Stimulated activated CD4-positive, alpha-beta T cell treated with anti-CD3 and anti-CD28 coated beads, Interleukin-2, amount 100 ng/mL, for 48 hours (primary cell): ENCODE data around the gene CASD1.

Experiments
- DNase-seq, 2 donors: peaks; one replicate each; pipeline ENCODE4 v3.0.0-alpha.2; 2020

CASD1 gene

DNA sequence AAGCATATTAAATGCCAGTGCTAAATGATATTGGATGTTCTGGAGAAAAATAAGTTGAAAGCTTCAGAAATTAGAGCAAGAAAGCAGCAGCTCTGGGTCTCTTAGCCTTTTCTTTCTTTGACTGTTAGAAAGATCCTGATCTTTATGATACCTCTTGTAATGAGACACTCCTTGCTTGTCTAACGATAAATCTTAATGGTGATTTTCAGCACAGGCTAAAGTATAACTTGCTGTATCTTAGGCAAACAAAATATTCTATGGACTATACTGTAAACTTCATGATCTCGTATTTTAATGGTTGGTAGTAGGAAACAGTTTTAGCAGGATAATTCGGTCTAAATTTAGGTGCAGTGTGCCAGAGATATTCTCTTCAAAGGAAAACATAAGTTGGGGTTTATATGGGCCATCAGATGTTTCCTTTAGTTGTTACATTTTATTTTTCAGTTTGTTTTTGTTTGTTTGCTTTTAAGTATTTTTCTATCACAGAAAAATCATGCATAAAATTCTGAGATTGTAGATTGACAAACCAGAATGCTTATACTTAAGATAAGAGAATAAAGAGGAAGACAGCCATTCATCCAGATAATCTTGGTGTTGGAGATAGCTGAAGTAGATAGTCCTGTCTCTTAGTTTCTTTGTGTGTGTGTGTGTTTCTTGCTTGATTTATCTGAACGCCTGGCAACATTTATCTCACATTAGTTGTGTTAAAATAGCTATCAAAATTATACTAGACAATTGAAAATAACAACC is 4.7 kb downstream of the CASD1 start:
- DNase-seq, result no peak

DNA sequence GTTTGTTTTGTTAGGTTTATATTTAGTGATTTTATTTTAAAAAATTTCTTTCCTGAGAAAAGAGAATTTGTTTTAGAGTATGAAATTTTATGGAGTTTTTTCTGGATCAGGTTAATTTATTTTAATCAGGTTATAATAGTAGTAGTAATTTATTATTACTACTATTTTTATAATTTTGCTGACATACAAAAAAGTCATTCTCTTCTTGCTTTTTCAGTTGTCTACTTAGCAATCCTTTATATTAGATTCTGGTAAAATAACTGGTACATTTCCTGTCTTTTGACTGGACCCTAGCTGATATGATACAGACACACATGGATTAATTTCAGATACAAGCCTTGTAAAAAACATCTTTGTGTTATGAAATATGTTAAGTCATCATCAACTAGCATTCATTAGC is 5.3 kb downstream of the CASD1 start:
- DNase-seq, result no peak

DNA sequence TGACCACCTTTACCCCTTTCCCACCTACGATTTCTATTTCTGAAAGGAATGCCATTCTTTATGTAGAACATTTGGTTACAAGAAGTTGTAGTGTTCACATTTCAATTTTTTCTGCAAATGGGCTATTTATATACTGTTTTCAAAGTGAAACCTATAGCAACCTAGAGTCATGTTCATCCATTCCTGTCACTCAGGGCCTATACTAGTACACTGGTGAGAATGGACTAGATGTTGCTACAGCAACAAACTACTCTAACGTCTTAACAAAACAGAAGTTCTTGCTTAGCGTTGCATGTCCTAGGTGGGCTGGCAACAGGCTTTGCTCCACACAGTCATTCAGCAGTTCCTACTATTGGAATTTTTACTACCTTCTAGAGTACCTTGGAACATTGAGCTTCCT is 16.3 kb downstream of the CASD1 start:
- no peak for DNase-seq

DNA sequence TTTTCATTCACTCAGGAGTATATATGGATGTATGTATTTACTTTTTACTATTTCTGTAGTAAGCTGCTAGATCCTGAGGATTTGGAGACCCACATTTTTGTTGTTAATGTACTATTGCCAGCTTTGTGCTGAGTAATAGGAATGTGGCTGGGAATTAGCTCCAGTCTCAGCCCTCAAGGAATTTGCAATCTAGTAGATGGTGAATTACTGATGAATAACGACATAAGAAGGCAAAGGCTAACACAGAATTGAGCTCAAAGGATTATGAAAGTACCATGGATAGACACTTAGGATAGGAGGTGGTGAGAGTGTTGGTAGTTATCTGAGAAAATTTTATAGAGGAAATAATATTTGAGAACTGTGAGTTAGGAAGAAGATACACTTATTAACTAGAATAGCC is 19.9 kb downstream of the CASD1 start:
- no peak for DNase-seq

DNA sequence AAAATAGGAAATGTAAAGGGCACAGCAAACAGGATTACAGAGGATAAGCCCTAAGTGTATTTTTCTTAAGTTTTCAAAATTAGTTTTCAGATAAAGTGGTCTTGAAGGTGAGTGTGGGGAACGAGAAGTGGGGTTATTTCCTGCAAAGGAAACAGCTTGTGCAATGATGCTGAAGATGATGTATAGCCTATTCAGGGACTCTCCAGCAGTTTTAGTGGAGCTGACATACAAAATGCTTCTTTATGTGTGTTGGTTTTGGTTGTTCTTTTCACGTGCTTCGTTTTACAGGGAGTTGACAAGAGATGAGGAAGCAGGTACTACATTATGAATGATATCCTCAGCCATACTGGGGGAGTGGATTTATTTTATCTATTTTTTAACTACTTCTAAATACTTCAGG is 20.5 kb downstream of the CASD1 start:
- no peak for DNase-seq

DNA sequence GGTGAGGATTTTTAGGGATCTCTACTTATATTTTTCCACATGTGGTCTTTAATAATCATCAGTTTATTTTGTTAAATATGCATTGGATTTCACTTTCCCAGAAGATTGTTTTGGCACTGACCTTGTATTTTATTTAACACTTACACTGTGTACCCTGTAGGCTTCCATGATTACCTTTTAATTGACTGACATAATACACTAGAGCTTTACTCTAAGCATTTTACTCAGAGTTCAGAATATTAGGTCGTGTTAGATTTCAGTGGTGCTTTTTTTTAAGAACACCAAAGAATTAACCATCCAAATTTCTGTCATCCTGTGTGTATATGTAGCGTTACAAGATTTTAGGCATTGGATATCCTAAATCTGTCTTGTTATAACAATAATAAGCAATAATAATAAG is 23.1 kb downstream of the CASD1 start:
- no peak for DNase-seq

DNA sequence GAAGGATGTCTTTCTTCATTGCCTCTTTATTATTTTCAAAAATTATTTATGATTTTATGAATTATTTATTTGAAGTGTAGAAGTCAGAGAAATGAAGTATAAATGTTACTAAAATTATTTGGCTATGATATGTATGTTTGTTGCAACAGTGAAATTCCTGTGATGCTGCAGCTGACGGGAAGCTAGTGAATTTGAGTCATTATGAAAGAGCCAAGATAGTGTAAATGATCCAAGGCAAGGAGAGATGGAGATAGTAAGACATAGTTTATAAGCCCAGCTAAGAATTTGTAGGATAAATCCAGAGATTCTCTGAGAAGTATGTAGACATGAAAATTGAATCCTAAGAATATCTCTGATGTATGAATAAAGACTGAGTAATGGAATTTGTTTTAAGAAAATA is 30.8 kb downstream of the CASD1 start:
- DNase-seq, result no peak

DNA sequence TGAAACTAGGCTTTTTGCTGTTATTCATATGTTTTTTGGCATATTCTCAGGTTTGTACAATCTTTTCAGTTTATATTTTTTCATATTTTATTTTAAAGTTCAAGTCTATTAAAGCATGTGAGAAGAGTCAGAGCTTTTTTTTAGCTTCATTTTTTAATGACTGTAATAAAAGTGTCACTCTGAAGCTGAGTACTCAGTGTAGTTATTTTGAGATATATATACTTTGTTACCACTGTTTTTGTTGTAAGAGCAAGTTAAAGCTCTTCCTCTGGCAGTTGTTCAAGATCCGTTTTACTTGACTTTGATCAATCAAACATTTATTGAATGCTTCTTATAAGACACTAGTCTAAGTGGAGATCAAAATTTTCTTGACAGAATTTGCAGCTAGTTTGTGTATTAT is 37.5 kb downstream of the CASD1 start:
- no peak for DNase-seq

DNA sequence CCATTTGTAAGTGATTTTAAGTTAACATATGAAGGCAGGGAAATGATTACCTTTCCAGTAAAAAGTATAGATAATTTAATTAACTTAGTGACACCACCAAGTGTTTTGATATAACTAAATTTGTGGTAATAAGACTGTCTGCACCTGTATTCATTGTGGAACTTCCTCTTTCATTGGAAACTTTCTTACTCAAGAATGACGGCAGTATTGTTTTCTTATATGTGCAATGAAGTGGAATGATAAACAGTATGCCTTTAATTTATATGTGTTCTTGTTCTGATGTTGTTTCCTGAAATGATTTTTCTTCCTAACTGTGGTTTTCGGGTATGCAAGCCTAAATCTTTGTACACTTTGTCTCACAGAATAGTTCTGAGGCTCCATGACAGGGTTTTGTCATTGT is 46.4 kb downstream of the CASD1 start:
- DNase-seq, result no peak

DNA sequence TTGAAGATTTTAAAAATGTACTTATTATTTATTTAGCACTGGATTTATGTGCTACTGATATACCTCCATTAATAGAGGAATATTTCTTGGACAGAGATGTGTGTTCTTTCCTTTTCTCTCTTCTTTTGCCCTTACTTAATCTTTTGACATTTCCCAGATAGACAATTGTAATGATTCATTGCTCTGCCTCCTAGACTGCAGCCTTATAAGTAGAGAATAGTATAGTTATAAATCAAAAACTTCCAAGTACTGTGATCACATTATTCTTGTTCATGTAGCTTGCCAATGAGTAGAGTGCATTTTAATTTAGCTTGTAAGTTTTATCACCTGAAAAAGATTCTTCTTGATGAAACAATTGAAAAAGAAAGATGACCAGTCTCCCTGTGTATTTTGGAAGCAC is 47.6 kb downstream of the CASD1 start:
- no peak for DNase-seq

DNA sequence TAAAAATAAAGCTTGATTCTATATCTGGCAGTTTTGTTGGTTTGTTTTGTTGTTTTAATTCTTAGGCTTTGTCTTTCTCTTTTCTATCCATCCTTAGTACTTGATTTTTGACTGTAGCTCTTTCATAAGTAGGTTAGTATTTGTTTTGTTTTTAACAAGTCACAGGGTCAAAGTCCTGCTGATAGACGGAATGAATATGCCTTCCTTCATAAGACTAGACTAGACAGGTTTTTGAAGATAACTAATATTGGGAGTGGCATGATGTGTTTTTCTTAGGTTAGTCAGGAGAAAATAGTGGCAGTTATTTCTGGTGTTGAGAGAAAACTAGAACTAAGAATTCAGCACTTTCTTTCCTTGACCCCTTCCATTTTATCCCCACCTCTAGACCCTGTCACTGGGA is 50.4 kb downstream of the CASD1 start:
- no peak for DNase-seq

DNA sequence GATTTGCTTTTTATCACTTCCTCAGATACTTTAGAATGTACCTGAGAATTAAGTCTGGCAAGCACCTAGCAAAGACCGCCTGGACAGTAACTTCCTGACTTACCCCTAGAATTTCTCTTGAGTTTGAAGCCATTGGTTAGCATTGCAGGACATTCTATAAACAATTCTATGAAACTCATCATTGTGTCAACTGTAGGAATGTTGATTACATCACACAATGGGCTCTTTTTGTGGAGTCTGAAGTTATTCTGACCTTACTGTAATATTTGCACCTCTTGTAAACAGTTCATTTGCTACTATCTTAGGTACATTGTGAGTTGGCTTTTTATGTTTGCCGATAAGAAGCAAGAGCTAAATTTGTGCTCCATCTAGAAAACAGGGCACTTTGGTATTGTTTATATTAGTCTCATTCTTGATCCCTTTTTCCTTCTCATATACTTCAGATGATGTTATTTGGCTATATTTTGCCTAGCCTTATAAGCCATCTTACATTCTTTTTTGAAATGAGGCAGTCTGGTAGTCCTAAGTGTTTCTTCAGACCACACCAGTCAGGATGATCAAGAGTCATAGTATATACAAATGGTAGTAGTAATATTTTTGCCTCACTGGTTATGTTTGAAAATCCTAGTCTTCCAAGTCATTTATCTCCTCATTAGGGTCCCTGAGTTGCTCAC is 52.4 kb downstream of the CASD1 start:
- DNase-seq, result no peak

DNA sequence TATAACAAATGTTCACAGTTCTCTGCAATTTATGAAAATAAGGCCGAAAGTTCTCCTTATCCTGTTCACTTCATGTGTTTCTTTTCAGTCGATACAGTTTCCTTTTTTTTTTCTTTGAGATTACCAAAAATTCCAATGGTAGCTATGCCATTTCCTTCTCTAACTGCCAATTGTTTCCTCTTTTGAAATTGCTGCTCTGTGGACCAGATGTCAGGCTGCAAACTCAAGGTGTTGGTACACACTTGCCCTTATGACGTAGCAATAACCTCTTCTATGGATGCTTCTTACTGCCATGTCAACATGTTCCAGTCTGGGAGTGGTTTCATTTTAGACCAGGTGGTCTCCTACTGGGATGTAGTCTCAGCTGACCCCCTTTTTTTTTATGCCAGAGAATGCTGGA is 52.9 kb downstream of the CASD1 start:
- no peak for DNase-seq

DNA sequence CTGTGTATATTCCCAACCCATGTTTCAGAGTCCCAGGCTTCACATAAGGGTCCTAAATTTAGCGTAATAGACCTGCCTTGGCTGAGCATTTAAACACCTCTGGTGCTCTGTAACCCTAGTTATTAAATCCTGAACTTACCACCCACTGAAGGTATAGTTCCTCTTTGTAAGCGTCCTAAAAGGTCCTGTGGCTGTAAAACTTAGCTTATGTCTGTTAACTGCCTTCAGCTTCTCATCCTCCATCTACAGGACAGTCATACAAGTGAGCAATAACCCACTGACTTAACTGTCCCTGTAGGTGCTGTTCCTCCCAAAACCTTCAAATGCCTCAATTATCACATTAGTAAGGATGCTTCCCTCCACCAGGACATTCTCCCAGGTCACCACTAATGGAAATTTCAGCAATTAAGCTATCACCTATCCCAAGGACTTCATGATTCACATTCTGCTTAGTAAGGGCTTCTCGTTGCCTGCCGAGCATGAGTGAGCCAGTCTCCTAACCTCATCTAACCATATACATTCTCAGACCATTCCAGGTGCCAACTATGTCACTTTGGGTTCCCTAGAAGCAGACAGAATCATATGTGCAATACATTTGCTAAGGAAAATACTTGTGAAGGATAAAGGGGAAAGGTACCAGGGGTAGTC is 55.8 kb downstream of the CASD1 start:
- no peak for DNase-seq

DNA sequence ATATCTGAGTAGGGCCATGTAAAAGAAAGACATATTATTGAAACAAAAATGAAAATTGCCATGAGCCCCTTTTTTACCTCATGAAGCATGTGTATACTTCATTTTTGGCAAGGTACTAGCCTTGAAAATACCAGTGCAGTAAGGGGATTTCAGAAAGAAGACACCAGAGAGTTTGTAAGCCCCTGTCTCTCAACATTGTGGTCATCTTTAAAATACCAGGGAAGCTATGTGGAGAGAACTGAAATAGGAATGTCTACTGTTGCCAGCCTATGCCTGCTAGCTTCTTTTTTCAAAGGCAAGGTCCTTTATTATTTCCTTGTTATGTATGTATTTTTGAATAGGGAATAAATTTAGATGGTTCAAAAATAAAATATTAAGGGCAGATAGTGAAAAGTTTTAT is 57.8 kb downstream of the CASD1 start:
- DNase-seq, result no peak

DNA sequence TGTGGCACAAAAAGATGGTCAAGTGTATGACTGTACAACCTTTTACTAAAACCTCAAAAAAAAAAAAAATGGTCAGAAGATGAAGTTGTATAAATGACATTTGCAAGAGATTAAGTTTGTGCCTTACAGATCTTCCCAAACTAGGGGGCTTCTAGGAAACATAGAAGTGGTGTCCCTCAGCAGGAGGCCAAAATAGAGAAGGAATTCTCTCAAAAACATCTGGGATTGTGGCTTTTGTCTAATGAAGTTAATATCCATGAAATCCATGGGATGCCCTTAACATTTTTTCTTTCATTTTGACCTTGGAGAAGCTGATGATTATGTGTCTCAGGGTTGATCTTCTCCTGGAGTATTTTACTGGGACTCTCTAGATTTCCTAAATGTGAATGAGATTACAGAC is 62.2 kb downstream of the CASD1 start:
- DNase-seq, result no peak

DNA sequence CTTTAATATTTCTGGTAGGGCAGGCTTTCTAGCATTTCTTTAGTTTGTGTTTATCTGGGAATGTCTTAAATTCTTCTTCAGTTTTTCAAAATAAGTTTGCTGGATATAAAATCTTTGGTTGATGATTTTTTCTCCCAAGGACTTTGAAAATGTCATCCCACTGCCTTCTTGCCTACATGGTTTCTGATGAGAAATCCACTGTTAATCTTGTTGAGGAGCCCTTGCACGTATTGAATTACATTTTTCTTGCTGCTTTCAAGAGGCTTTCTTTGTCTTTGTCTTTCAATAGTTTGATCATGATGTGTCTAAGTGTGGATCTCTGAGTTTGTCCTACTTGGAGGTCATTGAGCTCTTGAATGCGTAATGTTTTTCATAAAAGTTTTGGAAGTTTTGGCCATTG is 66.0 kb downstream of the CASD1 start:
- DNase-seq, result no peak

DNA sequence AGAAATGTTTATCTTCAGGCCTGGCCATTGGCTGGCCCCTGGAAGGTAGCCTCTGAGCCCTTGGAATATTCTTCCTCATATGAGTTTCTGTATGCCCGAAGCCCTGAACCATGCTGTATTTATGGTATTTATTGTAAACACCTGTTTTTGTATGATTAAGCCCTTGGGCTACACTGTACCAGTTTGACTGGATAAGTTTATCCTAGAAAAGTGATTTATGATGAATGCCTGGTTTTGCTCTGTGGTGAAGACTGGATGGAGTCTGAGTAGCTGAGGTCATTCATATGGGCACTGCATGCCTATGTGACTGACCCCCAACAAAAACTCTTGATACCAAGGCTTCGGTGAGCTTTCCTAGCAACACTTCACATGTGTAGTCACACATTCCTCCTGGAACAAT is 66.7 kb downstream of the CASD1 start:
- DNase-seq, result no peak

DNA sequence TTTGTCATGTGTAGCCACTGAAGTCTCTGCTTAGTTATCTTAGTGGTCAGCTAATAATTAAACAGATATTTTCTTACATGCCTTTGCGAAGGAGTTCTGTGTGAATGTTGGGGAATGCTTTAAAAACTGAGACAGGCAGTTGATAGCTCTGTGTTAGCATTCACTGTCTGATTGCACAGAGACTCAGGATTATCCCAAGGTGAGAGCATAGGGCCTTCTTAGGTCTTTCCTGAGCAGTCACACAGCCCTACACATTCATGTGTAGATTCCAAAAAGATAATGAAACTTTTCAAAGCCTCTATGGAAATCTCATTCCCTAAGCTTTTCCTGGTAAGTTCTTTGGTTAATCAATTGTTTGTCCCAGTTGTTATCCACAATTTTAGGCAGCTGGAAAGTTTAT is 67.7 kb downstream of the CASD1 start:
- DNase-seq, result no peak

DNA sequence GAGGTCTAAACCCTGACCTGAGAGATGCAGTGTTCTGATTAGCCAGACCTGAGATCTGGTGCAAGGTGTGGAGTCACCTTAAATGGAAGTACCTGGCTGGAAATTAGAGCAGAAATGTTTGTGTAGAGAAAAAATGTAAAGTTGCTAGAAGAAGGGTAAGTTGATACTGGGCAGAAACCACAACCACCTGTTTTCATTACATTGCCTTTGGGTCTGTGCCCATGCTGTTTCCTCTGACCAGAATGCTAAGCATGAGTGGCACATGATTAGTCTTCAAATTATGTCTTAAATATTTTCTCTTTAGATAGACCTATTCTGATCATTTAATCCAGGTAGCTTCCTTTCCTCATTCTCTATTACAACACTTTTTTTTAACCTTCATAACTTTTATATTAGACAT is 69.0 kb downstream of the CASD1 start:
- DNase-seq, result no peak

DNA sequence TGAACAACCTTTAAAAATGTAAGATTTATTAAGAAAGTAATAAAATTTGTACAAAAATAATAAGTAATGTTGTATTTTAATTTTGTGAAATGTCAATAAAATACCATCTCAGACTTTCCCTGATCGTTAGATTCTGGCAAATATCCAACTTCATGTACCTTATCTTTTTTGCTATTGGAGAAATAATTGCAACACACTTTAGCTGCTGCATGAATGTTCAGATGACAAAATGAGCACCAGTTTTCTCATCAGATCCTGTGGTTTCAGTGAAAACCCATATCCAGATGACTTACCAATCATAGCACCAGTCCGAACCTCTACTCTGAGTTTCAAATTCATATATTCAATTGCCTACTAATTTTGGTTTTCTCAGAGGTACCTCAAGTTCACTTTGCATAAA is 69.9 kb downstream of the CASD1 start:
- DNase-seq, result no peak

DNA sequence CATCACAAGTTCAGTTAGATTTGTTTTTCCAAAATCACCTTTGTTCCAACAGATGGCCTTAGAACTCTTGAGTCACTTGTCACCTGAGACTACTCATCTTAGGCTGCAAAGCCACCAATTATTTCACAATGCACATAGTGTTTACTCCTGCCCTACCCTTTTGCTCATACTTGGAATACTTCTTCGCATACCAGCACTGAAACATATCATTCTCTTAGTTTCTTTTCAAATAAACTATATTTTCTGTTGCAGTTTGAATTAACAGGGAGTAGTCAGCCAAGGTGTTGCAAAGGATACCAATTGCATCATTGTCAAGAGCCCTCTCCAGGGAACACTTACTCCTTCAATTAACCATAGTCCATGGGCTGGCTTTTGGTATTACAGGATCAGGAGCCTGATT is 71.0 kb downstream of the CASD1 start:
- DNase-seq, result no peak

DNA sequence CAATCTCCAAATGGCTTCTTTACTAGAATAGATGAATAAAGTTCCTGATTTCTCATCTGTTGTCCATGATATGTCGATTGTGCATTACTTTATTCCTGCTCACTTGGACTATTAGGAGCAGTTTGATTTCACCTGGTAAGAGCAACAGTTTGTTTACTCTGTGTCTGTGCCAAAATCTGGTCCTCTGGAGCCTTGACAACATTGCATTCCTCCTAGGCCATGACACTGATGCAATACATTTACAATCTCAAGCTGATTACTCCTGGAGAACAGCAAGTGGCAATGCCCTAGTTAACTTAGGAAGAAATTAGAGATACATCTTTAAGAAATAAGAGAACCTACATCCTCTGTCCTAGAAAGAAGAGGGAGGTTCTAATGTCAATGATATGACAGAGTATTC is 74.5 kb downstream of the CASD1 start:
- DNase-seq, result no peak

DNA sequence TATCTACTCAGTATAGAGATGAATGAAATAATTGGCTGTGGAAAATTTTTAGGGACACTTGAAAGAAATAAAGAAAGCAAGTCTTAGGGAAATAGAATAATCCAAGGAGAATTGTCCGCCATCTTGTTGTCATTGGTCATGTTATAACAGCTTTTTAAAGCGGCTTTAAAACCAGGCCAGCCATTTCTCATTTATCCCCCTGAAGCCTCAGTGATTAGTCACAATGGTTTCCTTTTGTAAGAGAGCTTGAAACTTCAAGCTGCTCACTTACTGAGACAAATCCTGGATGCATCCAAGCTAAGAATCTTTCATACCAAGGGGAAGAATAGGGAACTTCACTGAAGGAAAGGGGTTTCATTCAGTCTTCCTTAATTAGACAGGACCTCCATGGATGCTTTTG is 78.5 kb downstream of the CASD1 start:
- DNase-seq, result no peak
